Measurements from ENCODE around the gene VTI1A.

GRCh38 chr10:112519133-112519761 lies 72.2 kb downstream of the VTI1A start:
- TF ChIP-seq POLR2A (IDR thresholded peaks at IDR 0.05): no peak
- TF ChIP-seq, protein P1, sequence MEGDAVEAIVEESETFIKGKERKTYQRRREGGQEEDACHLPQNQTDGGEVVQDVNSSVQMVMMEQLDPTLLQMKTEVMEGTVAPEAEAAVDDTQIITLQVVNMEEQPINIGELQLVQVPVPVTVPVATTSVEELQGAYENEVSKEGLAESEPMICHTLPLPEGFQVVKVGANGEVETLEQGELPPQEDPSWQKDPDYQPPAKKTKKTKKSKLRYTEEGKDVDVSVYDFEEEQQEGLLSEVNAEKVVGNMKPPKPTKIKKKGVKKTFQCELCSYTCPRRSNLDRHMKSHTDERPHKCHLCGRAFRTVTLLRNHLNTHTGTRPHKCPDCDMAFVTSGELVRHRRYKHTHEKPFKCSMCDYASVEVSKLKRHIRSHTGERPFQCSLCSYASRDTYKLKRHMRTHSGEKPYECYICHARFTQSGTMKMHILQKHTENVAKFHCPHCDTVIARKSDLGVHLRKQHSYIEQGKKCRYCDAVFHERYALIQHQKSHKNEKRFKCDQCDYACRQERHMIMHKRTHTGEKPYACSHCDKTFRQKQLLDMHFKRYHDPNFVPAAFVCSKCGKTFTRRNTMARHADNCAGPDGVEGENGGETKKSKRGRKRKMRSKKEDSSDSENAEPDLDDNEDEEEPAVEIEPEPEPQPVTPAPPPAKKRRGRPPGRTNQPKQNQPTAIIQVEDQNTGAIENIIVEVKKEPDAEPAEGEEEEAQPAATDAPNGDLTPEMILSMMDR (IDR thresholded peaks at IDR 0.05): no peak

All from breast epithelium (tissue), 3 donors.